Measurements from ENCODE around the gene TFAP2D.

The TFAP2D gene

DNA sequence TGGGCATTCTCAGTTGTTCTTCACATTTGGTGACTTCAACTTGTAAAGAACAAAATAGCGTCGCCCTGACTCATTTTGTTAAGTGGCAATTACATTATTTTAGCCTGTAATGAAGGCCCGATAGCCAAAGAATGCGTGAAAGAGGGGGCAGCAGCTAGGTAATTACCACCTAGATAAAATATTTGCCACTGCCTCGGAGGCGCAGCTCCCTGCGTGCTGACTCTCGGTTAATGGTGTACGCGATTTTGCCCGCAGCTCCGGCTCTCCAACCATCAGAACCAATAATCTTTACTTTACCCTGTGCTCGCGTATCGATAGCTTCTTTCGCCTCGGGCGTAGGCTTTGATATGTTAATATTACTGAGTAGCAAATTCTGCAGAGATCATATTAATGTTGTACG lies 8.7 kb downstream of the TFAP2D start:
- no peak for DNase-seq

DNA sequence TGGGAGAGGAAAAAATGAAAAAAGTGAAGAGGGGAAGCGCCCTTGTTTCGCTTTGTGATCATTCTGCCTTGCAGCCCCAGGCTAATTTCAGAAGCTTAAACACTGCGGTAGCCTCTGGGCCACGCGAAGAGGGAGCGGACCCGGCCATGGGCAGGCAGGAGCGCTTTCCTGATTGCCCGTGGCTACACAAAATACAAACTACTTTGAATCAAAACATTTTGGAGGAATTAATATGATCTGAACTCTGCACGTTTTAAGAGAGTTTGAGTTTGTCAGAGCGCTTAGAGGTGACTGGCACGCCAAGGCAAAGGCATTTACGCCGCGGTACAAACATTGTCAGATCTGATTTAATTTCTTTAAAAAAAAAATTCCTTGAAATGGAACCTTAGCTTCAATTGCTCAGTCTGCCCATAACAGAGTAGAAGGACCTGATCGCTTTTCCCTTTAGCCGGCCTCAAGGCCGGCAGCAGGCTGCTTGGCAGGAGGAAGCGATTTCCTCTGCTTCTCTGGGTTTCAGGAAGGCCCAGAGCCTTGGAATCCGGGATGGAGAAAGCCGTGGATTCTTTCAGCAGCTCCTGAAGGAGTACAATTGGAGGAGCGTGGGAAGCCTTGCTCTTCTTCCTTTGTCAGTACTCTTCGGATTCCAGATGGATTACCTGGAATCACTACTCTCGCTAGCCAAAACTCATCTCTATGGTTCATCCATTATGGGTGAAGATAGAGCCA lies 9.7 kb downstream of the TFAP2D start:
- no peak for DNase-seq

DNA sequence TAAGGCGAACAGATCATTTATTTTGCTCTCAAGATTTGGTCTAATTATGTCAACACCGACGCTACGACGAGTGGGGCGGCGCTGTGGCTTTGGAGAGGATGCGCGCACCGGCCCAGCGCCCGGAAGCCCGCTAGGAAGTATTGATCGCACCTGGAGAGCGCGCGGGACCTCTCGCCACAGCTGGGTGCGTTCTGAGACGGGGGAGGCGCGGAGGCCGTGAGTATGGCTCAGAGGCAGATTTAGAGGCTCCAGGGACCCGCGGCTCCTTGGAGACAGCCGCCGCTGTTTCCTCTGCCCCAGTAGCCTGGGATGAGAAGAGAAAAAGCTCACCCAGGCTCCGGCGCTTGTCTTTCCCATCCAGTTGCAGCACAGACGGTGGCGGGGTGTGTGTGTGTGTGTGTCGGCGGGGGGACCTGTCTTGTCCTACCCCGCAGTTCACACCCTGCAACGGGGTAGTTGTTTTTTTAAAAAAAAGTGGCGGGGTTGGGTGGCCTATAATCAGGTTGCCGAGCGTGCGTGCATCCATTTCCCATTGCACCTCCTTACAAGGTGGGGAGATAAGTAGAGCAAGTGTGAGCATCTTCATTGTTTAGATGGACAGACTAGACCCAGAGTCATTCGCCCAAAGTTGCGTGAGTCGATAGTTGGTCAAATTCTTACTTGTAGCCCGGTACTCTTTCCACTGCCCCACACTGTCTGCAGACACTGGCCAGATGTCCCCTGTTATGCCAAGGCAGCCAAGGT lies 11.2 kb downstream of the TFAP2D start:
- DNase-seq: no peak

DNA sequence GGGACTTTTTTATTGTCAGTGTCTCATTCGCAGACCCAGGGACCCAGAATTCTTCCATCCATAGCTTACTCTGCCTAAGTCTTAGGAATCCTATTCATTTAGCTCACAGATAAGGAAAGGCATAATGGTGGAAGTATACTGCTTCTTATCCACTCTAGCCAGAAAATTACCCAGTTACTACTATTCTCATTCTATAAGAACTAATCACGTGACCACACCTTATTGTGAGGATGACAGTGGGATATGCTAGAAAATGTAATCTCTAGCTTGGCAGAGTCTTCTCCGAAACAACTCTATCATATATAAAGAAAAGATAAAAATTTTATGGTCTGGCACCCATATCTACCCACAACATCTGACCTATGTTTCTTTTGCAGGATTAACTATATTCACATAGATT lies 21.2 kb downstream of the TFAP2D start:
- DNase-seq: no peak

DNA sequence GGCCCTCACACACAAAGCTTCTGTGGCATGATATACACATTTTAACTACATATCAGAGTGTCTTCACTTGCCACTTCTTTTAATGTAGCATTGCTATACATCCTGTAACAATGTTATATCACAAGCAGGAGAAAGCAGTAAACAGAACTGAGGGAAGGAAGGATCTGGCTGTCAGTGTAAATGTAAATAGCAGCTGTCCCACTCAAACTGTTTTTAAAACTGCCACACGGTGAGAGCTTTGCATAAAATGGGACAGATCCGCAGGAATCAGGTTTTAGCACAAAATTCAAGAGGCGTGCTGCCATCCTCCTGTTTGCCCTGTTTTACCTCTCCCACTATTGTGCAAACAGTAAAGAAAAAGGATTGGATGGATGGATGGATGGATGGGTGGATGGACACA lies 28.8 kb downstream of the TFAP2D start:
- no peak for DNase-seq

DNA sequence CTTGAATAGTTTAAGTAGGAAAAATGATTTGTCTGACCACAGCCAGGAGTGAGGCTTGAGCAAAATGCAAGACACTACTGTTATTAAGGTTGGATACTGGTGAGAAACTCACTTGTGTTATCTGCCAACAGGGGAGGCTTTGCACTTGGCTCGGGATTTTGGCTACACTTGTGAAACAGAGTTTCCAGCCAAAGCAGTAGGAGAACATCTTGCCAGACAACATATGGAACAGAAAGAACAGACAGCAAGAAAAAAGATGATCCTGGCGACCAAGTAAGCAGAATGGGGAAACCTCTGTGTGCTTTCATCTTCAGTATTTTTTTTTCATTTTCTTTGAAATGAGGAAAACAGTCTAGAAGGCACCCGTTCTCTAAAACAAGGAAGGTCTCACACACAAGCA lies 31.6 kb downstream of the TFAP2D start:
- DNase-seq: no peak

DNA sequence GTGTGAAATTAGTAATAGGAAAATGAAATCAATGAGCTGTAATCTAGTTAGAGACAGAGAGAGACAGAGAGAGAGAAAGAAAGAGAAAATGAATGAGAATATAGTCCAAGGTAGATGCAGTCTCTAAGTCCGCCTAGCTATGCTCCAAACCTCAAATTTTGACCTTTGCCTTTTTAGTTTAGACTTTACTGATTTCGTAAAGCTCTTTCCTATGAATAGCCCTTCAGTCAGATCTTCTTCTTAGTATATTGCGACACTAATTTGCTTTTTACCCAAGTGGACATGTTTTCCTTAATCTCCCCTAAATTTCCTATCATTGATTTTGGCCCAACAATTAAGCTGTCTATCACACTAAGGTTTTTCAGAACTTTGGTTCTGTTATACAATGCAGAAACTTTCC lies 49.5 kb downstream of the TFAP2D start:
- no peak for DNase-seq

DNA sequence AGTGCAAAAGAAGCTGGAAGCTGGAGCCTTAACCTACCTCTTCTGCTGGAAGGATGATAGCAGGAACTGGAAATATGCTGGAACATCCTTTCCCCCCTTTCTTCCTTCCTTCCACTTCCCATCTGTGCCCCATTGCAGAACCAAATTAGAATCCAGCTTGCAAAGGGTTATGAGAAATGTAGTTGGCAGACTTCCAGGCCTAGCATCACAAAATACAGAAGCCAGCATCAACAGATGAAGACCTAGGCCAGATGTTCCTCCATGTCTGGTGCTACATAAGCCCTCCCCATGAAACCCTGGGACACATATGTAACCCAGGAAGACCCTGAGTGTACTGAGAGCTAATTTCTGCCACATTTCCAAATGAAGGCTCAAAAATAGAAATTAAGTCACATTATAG lies 65.4 kb downstream of the TFAP2D start:
- no peak for DNase-seq

DNA sequence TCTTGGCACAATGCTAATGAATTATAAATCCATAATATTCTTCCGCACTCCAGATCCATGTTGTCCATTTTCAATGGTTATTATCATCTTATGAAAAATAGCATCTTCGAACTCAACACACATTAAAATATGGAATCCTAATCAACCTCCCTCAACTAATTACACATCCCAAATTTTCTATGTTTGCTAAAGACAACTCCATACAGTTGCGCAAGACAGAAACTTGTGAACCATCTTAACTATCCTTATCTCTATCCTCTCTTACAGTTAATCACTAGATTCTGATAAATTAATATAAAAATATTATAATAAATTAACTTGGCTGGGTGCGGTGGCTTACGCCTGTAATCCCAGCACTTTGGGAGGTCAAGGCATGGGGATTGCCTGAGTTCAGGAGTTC lies 67.1 kb downstream of the TFAP2D start:
- DNase-seq: no peak

DNA sequence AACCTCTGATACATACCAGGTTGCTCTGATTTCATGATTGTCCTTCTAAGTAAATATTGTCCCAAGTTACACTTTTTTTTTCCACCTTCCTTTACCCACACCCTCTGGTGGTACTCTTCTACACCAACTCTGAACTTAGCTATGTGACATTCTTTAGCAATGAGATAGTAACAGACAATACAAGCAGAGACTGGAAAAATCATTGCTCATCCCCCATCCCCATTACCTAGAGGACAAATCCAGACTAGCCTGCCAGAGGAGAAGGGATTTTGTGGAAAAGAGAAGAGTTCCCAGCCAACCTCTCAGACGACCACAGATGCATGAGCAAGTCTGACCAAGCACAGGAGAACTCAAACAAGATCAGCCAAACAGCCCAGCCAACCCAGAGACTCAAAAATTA lies 72.6 kb downstream of the TFAP2D start:
- no peak for DNase-seq

DNA sequence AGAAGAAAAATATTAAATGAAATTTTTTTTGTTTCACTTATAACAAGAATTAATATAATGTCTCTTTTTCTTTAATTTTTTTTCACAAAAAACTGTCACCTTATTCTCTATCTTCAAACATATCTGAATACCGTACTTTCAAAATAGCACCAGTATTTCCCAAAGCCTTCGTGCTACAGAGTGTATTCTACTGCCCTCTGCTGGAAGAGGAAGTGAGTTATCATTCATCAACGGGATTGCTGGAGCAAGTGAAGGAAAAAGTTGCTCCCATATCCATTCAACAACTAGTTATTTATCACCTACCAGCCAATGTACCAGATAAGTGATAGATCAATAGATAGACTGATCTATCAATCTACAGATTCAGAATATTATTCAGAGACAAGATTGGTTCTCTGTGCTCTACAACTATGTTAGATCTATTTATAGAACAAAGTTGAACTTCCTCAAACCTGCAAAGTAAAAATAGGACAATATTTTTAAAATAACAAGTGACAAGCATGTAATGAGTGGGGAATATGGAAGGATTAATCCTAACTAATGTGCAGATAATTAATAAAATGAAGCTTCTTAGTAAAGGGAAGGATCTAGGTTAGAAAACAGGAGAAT lies 78.7 kb downstream of the TFAP2D start:
- DNase-seq: no peak

DNA sequence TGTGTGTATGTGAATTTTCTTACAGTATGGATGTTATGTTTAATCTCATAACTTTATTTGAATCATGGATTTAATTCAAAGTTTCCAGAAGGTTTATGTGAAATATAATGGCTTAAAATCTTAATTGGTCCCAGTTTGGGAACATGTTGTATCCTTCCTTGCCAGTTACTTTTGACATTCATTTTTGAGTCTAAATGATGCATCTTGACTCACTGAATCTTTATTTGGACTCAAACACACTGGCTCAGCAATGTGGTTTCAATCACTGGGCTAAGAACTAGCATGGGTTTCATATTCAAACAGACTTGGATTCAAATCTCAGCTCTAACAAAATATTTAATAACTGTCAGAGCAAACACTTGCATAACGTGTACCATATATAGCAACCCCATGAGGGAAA lies 79.4 kb downstream of the TFAP2D start:
- no peak for DNase-seq

DNA sequence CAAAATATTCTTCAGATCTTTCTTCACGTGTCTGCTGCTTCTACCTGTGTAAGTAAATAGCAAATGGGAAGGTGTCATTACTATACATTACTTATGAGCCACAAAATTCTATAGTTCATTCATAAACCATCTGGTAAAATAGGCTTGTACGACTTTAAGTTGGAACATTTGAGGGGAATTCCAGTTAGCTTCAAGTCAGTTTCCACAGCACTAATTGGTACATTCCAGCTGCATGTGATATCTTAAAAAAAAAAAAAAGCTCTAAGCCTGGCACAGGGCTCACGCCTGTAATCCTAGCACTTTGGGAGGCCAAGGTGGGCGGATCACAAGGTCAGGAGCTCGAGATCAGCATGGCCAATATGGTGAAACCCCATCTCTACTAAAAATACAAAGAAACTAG lies 82.2 kb downstream of the TFAP2D start:
- DNase-seq: no peak

DNA sequence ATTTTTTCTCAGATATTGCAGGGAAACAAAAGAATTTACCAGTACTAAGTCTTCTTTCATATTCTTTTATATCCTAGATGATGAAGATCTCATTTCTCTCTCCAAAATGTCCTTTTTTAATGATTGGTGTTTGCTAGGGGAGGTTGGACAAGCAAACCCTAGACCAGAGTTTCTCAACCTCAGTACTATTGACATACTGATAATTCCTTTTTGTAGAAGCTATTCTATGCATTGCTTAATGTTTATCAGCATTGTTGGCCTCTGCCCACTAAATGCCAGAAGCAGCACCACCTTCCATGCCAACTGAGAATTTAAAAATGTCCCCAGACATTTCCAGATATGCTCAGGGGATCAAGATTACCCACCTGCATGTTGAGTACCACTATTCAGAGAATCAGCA lies 91.0 kb downstream of the TFAP2D start:
- no peak for DNase-seq

DNA sequence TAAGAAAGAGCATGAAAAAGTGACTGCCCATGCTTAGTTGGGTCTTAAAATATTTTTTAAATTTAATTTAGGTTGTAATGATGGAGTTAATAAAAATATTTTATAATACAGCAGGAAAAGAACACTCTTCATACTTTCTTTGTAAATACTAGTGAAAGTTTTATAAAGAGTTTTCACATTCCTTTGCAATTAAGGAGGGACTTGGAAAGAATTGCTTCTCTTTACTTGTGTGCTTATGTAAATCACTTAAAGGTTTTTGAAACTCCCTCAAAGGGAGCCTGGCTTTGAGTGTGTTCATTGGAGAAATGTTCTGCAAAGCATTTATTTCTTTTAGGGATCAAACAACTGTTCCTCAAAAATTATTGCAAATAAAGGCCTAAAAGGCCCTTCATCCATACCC lies 93.7 kb downstream of the TFAP2D start:
- no peak for DNase-seq

DNA sequence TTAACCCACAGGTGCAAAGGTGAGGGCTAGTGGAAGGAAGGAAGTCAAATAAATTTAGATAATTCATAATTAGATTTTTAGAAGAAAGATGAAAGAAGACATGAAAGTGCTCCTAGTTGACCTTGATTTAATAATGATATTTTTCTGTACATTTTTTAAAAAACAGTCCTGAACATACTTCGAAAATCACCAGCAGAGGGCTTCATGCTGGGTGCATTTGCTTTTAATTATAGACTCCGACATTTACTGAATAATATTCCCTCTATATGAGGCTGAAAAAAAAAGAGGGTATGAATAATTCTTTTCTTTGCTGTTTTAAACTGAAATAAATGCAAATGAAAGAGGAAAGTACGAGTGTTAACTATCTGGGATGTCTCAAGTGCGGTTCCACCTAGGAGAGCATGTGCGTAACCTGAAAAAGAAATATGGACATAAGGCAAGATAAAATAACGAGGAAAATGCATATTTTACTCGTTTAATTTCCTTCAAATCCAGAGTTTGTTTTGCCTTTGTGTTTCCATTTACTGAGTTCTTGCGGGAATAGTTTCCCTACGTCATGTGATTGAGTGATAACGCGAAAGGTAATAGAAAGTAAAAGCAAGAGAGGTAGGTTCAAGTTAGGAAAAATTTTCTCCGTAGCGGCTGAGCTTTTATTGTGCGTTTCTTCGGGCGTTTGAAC lies 102.2 kb downstream of the TFAP2D start:
- no peak for DNase-seq

DNA sequence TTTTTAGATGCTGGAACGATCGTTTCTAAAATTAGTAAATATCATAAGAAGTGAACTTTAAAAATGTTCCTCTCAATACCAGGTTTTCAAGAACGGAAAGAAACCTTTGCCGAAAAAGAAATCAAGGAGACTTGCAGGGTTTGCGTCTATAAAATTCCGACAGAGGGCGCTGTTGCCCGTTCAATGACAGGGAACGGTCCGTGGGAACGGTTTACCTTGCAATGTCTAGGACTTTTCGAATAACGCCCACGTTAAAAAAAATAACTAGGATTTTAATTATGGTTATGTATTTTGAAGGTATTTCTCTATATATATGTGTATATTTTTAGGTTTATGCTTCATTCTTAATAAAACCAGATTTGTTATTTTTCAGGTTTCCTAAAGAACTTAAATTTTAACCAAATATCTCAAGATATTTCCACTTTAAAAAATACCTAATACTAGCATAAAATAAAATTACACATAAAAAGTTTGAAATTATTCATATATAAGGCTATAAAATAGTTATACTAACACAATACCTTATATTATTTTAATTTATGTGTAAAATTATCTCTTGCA lies 102.9 kb downstream of the TFAP2D start:
- DNase-seq: no peak

DNA sequence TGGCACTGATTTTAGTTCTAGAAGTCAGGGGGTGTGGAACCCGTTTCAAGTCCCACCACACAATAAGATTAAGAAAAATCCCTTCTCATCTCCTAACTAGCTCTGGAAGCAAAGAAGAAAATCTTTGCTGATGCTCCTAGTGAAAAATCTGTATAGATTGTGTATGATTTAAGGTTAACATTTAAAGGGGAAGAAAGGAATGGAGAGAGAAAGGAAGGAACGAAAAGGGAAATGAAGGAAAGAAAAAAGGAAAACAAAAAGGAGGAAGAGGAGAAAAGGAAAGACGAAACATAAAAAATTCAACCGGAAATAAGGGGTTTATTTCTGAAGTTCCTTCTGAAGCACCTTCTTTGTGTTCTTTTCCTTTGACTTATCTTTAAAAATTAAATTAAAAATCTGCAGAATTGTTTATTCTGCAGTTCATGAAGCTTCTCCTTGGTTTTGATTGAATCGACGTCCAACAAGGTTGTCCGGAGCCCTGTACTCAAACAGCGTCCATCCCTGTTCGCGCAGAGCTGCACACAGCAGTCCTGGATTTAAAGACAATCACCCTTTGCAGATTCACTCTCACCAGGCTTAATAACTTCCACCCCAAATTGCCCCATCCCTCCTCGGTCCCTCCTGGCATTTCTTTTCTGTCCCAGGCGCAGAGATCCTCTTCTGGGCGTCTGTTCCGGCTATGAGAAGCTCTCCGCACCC lies 103.8 kb downstream of the TFAP2D start:
- DNase-seq: no peak

DNA sequence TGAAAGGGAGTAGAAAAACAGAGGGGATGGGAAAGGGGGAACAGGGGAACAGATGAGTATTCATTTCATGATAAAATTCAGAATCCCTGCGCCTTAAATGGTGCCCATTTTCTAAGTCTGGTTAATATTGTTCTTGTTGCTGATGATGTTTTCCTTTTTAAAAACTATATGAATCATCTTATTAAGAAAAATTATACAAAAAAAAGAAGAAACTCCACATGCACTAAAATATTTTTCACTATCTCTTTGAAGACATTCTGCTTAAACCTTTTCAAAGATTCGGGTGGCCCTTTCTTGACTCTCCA lies 104.3 kb downstream of the TFAP2D start:
- no peak for DNase-seq

DNA sequence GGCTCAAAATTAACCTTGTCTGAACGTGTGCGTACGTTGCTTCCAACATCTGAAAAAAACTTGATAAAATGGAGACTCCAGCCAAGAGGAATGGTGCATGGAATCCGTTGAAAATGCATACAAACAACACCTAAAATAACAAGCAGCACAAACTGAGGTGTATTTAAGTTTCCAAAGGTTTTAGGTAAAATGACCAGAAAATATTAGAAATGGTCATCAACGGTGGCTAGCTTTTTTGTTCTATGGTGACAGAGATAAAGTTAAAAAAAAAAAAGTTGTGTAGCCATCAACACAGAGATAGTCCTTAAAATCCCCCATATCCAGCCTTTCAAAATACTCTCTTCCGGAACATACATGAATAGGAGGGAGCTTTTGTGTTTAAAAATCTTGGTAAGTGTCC lies 104.7 kb downstream of the TFAP2D start:
- no peak for DNase-seq

DNA sequence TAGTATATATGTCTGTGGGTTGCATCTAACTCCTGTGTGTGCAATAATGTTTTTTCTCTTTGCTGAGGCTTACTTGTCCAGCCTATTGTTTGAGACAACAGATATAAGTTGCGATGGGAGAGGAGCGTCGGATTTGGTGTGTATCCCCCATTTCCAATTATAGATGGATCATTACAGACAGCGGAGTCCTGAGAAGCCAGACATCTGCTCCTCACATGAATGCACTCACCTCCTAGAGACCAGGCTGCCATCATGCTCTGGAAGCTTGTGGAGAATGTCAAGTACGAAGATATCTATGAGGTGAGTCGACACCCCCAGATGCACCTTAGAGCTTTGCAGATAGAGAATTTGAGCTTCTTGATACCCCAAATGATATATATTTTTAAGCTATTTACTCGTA lies 105.3 kb downstream of the TFAP2D start, which contains the start of gene TFAP2B:
TFAP2B (plus strand) TSS at position 199 of the 400 bp plus-strand sequence; CDS start at position 220, 21 bp downstream.
- no peak for DNase-seq

DNA sequence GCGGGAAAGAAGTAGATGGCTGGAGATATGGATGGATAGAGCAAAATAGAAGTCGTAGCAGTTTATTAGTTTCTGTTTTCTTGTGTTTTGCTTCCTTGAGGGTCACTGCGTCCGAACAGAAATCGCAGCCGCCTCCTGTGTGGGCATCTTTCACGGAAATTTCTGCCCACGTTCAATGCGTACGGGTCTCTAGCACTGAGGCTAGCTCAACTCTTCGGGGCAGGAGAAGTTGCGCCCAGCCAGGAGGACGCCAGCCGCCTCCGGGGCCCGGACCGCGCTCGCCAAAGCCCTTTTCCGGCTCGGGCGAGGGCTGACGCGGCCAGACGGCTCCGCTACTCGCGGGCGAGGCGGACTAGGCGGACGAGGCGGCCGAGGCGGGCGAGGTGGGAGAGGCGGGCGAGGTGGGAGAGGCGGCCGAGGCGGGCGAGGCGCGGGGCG lies 106.2 kb downstream of the TFAP2D start:
- DNase-seq: no peak
